Tibial artery (tissue), 4 donors: ENCODE measurements around the gene TNFRSF8.

Experiments
- DNase-seq, 2 donors: peaks; one replicate each; pipeline ENCODE4 v3.0.0-alpha.2; 2019
- H3K27ac ChIP-seq, 2 donors: fragments of 200-600 bp; sonication (generic) in 1 of 2; 1 replicate in 1 of 2; 2 replicates in 1 of 2; pipeline ENCODE4 v1.5.1; 2018 to 2019; ENCODE audit warnings: mild to moderate bottlenecking in 1 of 2
- H3K27me3 ChIP-seq, 2 donors: fragments of 200-600 bp; sonication (generic) in 1 of 2; one replicate each; pipeline versions ENCODE4 v1.5.1 to v1.6.0; 2016 to 2019
- H3K36me3 ChIP-seq, 3 donors: fragments of 200-600 bp; sonication (generic) in 2 of 3; one replicate each; pipeline ENCODE4 v1.5.1; 2016 to 2019; ENCODE audit warnings: mild to moderate bottlenecking in 2 of 3
- H3K4me1 ChIP-seq, 4 donors: fragments of 200-600 bp; sonication (generic) in 2 of 4; 1 replicate in 3 of 4; 2 replicates in 1 of 4; pipeline ENCODE4 v1.5.1; 2016 to 2019
- H3K4me3 ChIP-seq, 2 donors: fragments of 200-600 bp; sonication (generic) in 1 of 2; 1 replicate in 1 of 2; 2 replicates in 1 of 2; pipeline ENCODE4 v1.5.1; 2018 to 2019; ENCODE audit warnings: mild to moderate bottlenecking in 2 of 2
- H3K9me3 ChIP-seq, 3 donors: fragments of 200-600 bp; sonication (generic) in 1 of 3; one replicate each; pipeline ENCODE4 v1.5.1; 2016 to 2019
- CTCF ChIP-seq, 2 experiments: fragments of 200-600 bp in 1 of 2; fragments of 450-650 bp in 1 of 2; IDR thresholded peaks; one replicate each; pipeline ENCODE4 v1.5.1; 2017 to 2019; ENCODE audit warnings: antibody characterized with exemption in 2 of 2, mild to moderate bottlenecking in 1 of 2, moderate library complexity in 1 of 2
- intact Hi-C: fragments of 100-400 bp; cut with DNase I; formaldehyde crosslinking; loops from one replicate; pipeline ENCODE4 v1.15.0; 2023; ENCODE audit warnings: low total_unique reads

TNFRSF8 gene

DNA sequence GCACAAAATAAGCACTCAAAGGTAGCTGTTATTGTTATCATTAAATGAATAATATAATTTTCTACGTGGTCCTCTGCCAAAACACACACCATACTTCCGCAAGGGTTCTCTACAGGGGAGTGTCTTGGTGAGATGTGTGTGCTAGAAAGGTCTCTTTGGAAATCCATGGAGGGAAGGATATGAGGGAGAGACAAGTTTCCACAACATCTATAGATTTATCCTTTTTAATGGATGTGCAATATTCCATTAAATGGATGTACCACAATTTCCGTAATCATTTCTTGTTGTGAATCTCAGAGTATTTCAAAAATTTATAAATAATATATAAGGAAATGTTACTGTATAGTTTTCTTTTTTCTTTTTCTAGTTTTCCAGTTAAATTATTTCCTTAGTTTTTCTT lies 2.6 kb upstream of the TNFRSF8 start:
- Histone ChIP-seq H3K9me3 (no peaks in the 10 kb centered on the region), H3K27me3 (peaks cover 0 to 47% of the 10 kb centered on the region in 2 donors), H3K36me3 (no peaks in the 10 kb centered on the region), H3K4me1 (peaks cover 0 to 11% (median 8%) of the 10 kb centered on the region in 4 donors), H3K4me3 (no peak overlapping the region), H3K27ac (no peak overlapping the region)
- intact Hi-C loops: no loop called here
- no peak for DNase-seq
- no peak for TF ChIP-seq CTCF (IDR thresholded peaks at IDR 0.05)

- H3K27me3 ChIP-seq: peaks cover 0 to 66% of the 10 kb centered on the region in 2 donors
- no peaks in the 10 kb centered on the region for H3K9me3 ChIP-seq
- intact Hi-C loops: no loop called here
- TF ChIP-seq CTCF (IDR thresholded peaks at IDR 0.05): no peak
- H3K36me3 ChIP-seq: no peaks in the 10 kb centered on the region
- H3K4me1 ChIP-seq: peaks cover 0 to 11% (median 8%) of the 10 kb centered on the region in 4 donors
- no peak overlapping the region for H3K27ac ChIP-seq
- no peak for DNase-seq
- H3K4me3 ChIP-seq: no peak overlapping the region
These were observed 1.2 kb downstream of the TNFRSF8 start for GRCh38 chr1:12064073-12064969.

DNA sequence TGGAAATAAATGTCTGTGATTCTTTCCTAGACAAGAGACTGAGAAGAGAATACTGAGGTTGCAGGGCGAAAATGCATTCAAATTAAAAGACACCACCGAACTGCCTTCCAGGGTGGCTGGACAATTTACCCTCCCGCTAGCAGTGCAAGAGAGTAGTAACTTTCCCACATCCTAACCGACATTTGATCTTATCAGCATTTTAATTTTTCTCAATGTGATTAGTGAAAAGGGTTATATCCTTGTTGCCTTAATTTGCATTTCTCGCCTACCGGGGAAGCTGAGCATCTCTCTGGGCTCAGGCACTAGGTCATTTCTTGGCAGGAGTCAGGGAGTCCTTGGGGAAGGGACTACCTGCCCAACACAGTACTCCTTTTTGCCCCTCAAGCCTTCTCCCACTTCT lies 2.8 kb downstream of the TNFRSF8 start:
- Histone ChIP-seq H3K36me3 (no peaks in the 10 kb centered on the region), H3K4me1 (peaks cover 0 to 11% (median 8%) of the 10 kb centered on the region in 4 donors), H3K4me3 (no peak overlapping the region), H3K27ac (no peak overlapping the region), H3K9me3 (no peaks in the 10 kb centered on the region), H3K27me3 (peaks cover 0 to 62% of the 10 kb centered on the region in 2 donors)
- TF ChIP-seq CTCF (IDR thresholded peaks at IDR 0.05): no peak
- DNase-seq: no peak
- intact Hi-C loops: no loop called here

DNA sequence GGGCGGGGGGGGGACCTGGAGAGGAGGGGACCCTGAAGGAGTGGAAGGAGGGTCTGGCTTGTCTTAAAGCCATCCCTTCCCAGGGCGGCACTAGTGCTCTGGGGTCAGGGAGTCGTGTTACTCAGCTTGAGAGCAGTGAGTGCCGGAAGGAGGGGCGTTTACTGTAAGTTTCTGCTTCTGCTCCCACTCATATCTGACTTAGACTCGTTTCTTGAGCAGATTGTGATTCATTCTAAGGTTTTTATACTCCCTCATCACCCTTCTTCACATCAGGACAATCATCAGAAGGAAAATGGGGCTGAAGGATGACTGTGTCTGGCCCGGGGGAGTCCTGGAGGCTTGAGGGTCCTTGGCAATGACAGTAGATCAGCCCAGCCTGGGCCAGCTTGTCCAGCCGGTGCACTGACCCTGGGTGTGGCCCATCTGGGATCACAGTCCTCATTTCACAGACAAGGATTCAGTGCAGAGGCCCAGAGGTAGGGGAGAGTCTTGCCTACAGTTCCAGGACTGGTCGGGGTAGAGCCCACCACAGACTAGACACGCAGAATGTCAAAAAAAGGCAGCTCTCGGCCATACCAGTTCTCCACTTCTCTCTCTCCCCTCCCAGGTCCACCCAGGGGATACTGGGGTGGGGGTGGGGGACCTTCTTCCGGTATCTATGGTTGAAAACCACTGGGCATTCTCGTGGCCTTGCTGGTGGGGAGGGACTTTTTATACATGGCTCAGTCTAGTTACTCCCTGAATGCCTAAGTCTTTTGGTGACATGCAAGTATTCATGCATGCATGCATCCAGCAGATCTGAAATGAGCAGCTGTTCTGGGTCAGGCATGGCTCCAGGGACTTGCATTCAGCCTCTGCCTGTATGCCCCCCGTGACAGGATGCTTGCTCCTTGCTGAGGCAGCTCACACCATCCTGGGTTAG lies 5.1 kb downstream of the TNFRSF8 start:
- DNase-seq: no peak
- peaks cover 0 to 65% of the 10 kb centered on the region in 2 donors for H3K27me3 ChIP-seq
- TF ChIP-seq CTCF (IDR thresholded peaks at IDR 0.05): no peak
- H3K4me1 ChIP-seq: peaks cover 0 to 9% (median 6%) of the 10 kb centered on the region in 4 donors
- no peaks in the 10 kb centered on the region for H3K36me3 ChIP-seq
- no peaks in the 10 kb centered on the region for H3K9me3 ChIP-seq
- intact Hi-C loops: no loop called here
- H3K4me3 ChIP-seq: no peak overlapping the region
- no peak overlapping the region for H3K27ac ChIP-seq

DNA sequence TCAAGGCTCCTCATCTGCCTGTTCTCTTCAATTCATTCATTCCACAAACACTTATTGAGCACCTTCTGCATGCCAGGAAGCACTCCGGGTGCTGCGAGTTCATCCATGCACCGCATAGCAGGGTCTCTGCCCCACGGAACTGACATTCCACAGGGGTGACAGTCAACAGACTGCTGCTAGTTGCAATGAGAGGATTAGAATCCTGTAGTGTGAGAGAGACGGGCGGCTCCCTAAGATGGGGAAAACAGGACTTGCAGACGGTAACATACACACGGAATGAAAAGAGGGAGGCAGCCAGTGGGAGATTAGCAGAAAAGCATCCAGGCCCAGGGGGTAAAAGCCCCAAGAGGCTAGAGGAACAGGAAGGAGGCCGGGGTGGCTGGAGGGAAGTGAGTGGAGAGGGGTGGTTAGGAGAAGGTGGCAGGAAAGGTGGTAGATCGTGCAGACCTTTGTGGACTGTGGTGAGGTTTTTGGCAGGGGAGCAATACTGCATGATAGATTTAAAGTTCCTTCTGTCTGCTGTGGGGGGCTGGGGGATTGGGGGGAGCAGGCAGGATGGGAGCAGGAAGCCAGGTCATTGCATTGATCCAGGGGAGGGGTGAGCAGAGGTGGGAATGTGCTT lies 6.6 kb downstream of the TNFRSF8 start:
- intact Hi-C loops: no loop called here
- peaks cover 0 to 54% of the 10 kb centered on the region in 2 donors for H3K27me3 ChIP-seq

More for the DNA sequence above, 6.6 kb downstream of the TNFRSF8 start:
- H3K4me3 ChIP-seq: no peak overlapping the region
- no peak for DNase-seq
- no peak for TF ChIP-seq CTCF (IDR thresholded peaks at IDR 0.05)
- H3K4me1 ChIP-seq: no peaks in the 10 kb centered on the region
- H3K36me3 ChIP-seq: no peaks in the 10 kb centered on the region
- H3K27ac ChIP-seq: no peak overlapping the region
- H3K9me3 ChIP-seq: no peaks in the 10 kb centered on the region
